ENCODE data around the gene LMBRD1.

- no peak for TF ChIP-seq POLR2AphosphoS5 (IDR thresholded peaks at IDR 0.05)
- TF ChIP-seq POLR2A (IDR thresholded peaks at IDR 0.05) = no peak
- no peak for TF ChIP-seq CTCF (IDR thresholded peaks at IDR 0.05 in 8 of 11, conservative IDR thresholded peaks at IDR 0.05 in 3 of 11)
Observed at GRCh38 chr6:69771158-69771906, 25.5 kb downstream of the LMBRD1 start.

Data from spleen (tissue), 7 donors.